GM12878 (cell line): ENCODE measurements around the gene GDAP1L1. TPM values are rescaled to one million over a fixed set of nuclear protein-coding genes. Genes with fewer than 3 reads are reported as not detected.

Experiments used
- CEBPZ ChIP-seq: fragments of 150-350 bp; IDR thresholded peaks from 2 replicates; pipeline ENCODE4 v1.6.1; 2016; ENCODE audit warnings: low read depth, low read length
- E2F8 ChIP-seq: fragments of 450-650 bp; IDR thresholded peaks from 2 replicates; pipeline ENCODE4 v1.6.1; 2018; ENCODE audit warnings: mild to moderate bottlenecking, low read depth, moderate library complexity; ENCODE audit not compliant: partially characterized antibody
- EGR1 ChIP-seq, 2 experiments: IDR thresholded peaks; 1 replicate in 1 of 2; 2 replicates in 1 of 2; pipeline ENCODE4 v1.6.1; 2011 to 2012; ENCODE audit warnings: low read depth in 2 of 2, low read length in 2 of 2, borderline replicate concordance in 1 of 2, mild to moderate bottlenecking in 1 of 2, moderate library complexity in 1 of 2
- GABPA ChIP-seq: IDR thresholded peaks from 2 replicates; pipeline ENCODE4 v1.6.1; 2014; ENCODE audit warnings: antibody characterized with exemption, low read depth, mild to moderate bottlenecking, inconsistent platforms
- LARP7 ChIP-seq: fragments of 450-650 bp; IDR thresholded peaks from 2 replicates; pipeline ENCODE4 v1.6.1; 2017; ENCODE audit warnings: mild to moderate bottlenecking
- MAX ChIP-seq: IDR thresholded peaks from 2 replicates; pipeline ENCODE4 v1.6.1; 2012; ENCODE audit warnings: low read depth, low read length, improper control_type of control experiment
- NRF1 ChIP-seq: conservative IDR thresholded peaks from 2 replicates; pipeline ENCODE4 v1.6.1; 2011; ENCODE audit warnings: mild to moderate bottlenecking, low read depth, low read length, improper control_type of control experiment
- POU2F2 ChIP-seq: IDR thresholded peaks from 3 replicates; pipeline ENCODE4 v1.6.1; 2011; ENCODE audit warnings: low read depth, mild to moderate bottlenecking, low read length, borderline replicate concordance
- RAD51 ChIP-seq: fragments of 450-650 bp; IDR thresholded peaks from 2 replicates; pipeline ENCODE4 v1.6.1; 2016; ENCODE audit warnings: moderate library complexity, mild to moderate bottlenecking, inconsistent platforms
- RB1 ChIP-seq: fragments of 450-650 bp; formaldehyde crosslinking; IDR thresholded peaks from 2 replicates; pipeline ENCODE4 v1.6.1; 2017; ENCODE audit warnings: mild to moderate bottlenecking, borderline replicate concordance
- SKIL ChIP-seq: fragments of 450-650 bp; IDR thresholded peaks from 2 replicates; pipeline ENCODE4 v1.6.1; 2017; ENCODE audit warnings: mild to moderate bottlenecking, low read depth, inconsistent platforms; ENCODE audit not compliant: poor library complexity, severe bottlenecking
- SMC3 ChIP-seq: IDR thresholded peaks from 2 replicates; pipeline ENCODE4 v1.6.1; 2011; ENCODE audit warnings: low read length, improper control_type of control experiment, borderline replicate concordance
- polyA plus RNA-seq, 11 experiments: library from polyadenylated mRNA; depleted of rRNA in 4 of 11; unstranded in 6 of 11; stranded (reverse) in 5 of 11; fragments of >200 nt; fragmentation: Nextera tagmentation in 4 of 11; fragmentation: Illumina TruSeq in 1 of 11; extraction: Ambion mirVana in 4 of 11; extraction: Trizol in 1 of 11; gene quantifications; 1 replicate in 1 of 11; 2 replicates in 10 of 11; pipeline versions ENCODE4 v1.2.1 to v1.2.3, GENCODE V29; 2011 to 2016; ENCODE audit warnings: inconsistent platforms in 2 of 11, missing spikeins in 2 of 11, low read depth in 1 of 11
- total RNA-seq, 4 experiments: library from RNA; depleted of rRNA in 3 of 4; stranded (reverse); fragments of >200 nt in 3 of 4; fragmentation: Illumina TruSeq in 1 of 4; extraction: Trizol in 1 of 4; gene quantifications; 2 replicates each; pipeline versions ENCODE4 v1.2.1 to v1.2.3, GENCODE V29; 2013 to 2021
- TF ChIP-seq, protein P1 (sequence below): fragments of 450-650 bp; IDR thresholded peaks from 2 replicates; pipeline ENCODE4 v1.6.1; 2017; ENCODE audit warnings: mild to moderate bottlenecking, moderate library complexity

The GDAP1L1 gene
- total and polyA plus RNA-seq, 10 of the 15 experiments (the other 5 are each of a cell fraction or from before 2014, with no cell fraction given), result 0.08 to 0.38 TPM; not detected in 8

- TF ChIP-seq POU2F2 (0 out of 3 replicates have a peak, but pooled peaks have one; percentile 6), RB1 (peak; percentile 54; the same call in 1 of the 2 replicates), EGR1 (IDR thresholded peaks at IDR 0.05; ENCODE audit: borderline replicate concordance in 1 of 2, low read depth in 2 of 2, low read length in 2 of 2) (peak in 1 of 2 experiments; percentile 50; a peak in 1 of 3 replicates), GABPA (peak; percentile 79), SMC3 (no peak), CEBPZ (no peak), LARP7 (peak; percentile 79), MAX (peak; percentile 98), SKIL (no peak), RAD51 (peak; percentile 83), NRF1 (peak; percentile 79), E2F8 (no peak)
- TF ChIP-seq, protein P1, sequence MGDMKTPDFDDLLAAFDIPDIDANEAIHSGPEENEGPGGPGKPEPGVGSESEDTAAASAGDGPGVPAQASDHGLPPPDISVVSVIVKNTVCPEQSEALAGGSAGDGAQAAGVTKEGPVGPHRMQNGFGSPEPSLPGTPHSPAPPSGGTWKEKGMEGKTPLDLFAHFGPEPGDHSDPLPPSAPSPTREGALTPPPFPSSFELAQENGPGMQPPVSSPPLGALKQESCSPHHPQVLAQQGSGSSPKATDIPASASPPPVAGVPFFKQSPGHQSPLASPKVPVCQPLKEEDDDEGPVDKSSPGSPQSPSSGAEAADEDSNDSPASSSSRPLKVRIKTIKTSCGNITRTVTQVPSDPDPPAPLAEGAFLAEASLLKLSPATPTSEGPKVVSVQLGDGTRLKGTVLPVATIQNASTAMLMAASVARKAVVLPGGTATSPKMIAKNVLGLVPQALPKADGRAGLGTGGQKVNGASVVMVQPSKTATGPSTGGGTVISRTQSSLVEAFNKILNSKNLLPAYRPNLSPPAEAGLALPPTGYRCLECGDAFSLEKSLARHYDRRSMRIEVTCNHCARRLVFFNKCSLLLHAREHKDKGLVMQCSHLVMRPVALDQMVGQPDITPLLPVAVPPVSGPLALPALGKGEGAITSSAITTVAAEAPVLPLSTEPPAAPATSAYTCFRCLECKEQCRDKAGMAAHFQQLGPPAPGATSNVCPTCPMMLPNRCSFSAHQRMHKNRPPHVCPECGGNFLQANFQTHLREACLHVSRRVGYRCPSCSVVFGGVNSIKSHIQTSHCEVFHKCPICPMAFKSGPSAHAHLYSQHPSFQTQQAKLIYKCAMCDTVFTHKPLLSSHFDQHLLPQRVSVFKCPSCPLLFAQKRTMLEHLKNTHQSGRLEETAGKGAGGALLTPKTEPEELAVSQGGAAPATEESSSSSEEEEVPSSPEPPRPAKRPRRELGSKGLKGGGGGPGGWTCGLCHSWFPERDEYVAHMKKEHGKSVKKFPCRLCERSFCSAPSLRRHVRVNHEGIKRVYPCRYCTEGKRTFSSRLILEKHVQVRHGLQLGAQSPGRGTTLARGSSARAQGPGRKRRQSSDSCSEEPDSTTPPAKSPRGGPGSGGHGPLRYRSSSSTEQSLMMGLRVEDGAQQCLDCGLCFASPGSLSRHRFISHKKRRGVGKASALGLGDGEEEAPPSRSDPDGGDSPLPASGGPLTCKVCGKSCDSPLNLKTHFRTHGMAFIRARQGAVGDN, result peak; percentile 26
These were observed 36.5 kb upstream of the GDAP1L1 start, which contains the start of gene OSER1 (continued) for GRCh38 chr20:44210406-44211176.
